Heart left ventricle (tissue), 16 donors: ENCODE measurements around the gene CAPN14. TPM values are rescaled to one million over a fixed set of nuclear protein-coding genes. Genes with fewer than 3 reads are reported as not detected.

Experiments
- ATAC-seq, 4 donors: fragments of 200-7000 bp; cut with Tn5 transposase; one replicate each; pipeline ENCODE4 v1.9.1; 2020 to 2022; ENCODE audit warnings: moderate library complexity in 4 of 4, mild to moderate bottlenecking in 3 of 4, moderate number of reproducible peaks in 1 of 4
- DNase-seq, 5 donors: peaks; one replicate each; pipeline ENCODE4 v3.0.0-alpha.2; 2020
- H3K27ac ChIP-seq, 12 donors: fragments of 200-600 bp; sonication (generic) in 4 of 12; one replicate each; pipeline versions ENCODE4 v1.5.0 to v1.8.0; 2016 to 2022; ENCODE audit warnings: mild to moderate bottlenecking in 2 of 12
- H3K27me3 ChIP-seq, 9 donors: fragments of 200-600 bp; sonication (generic) in 2 of 9; one replicate each; pipeline versions ENCODE4 v1.5.1 to v1.8.0; 2016 to 2022; ENCODE audit warnings: mild to moderate bottlenecking in 3 of 9
- H3K36me3 ChIP-seq, 9 donors: fragments of 200-600 bp; sonication (generic) in 2 of 9; one replicate each; pipeline versions ENCODE4 v1.5.0 to v1.8.0; 2018 to 2022; ENCODE audit warnings: mild to moderate bottlenecking in 2 of 9
- H3K4me1 ChIP-seq, 12 donors: fragments of 200-600 bp; sonication (generic) in 4 of 12; one replicate each; pipeline versions ENCODE4 v1.5.0 to v1.8.0; 2016 to 2022; ENCODE audit warnings: mild to moderate bottlenecking in 3 of 12
- H3K4me3 ChIP-seq, 12 donors: fragments of 200-600 bp; sonication (generic) in 4 of 12; one replicate each; pipeline versions ENCODE4 v1.5.0 to v1.8.0; 2017 to 2022; ENCODE audit warnings: mild to moderate bottlenecking in 9 of 12, moderate library complexity in 4 of 12
- H3K9me3 ChIP-seq, 12 donors: fragments of 200-600 bp; sonication (generic) in 4 of 12; one replicate each; pipeline versions ENCODE4 v1.5.0 to v1.8.0; 2016 to 2022; ENCODE audit warnings: mild to moderate bottlenecking in 1 of 12
- CTCF ChIP-seq, 12 donors: fragments of 200-600 bp; sonication (generic) in 4 of 12; IDR thresholded peaks; one replicate each; pipeline versions ENCODE4 v1.5.0 to v1.8.0; 2018 to 2022; ENCODE audit warnings: antibody characterized with exemption in 12 of 12, mild to moderate bottlenecking in 5 of 12
- POLR2A ChIP-seq, 2 donors: fragments of 450-650 bp; IDR thresholded peaks; one replicate each; pipeline ENCODE4 v1.6.1; 2017; ENCODE audit warnings: antibody characterized with exemption in 2 of 2, mild to moderate bottlenecking in 2 of 2, moderate library complexity in 2 of 2
- WGBS, 4 donors: extraction: QIAGEN DNeasy Blood & Tissue Kit in 2 of 4; methylation state at CpG; one replicate each; pipeline versions ENCODE4 v1.1.5 to v1.1.7; 2013 to 2018; 5-methylcytosine and 5-hydroxymethylcytosine counted together
- intact Hi-C, 10 donors: fragments of 100-400 bp; cut with DNase I; formaldehyde crosslinking; loops; one replicate each; pipeline versions ENCODE4 v1.11.1 to v1.14.2; 2022
- polyA plus RNA-seq, 2 donors: library from polyadenylated mRNA; stranded (reverse); fragments of 200-250 nt; gene quantifications; one replicate each; pipeline ENCODE4 v1.2.3, GENCODE V29; 2013
- total RNA-seq, 9 donors: library from RNA; depleted of rRNA in 2 of 9; stranded (reverse); fragments of >200 nt in 2 of 9; fragmentation: NEBNext Ultra II Directional in 3 of 9; extraction: Animal tissue kit (Norgen Biotek cat#: 25700) in 3 of 9; gene quantifications; one replicate each; pipeline versions ENCODE4 v1.1.0 to v1.2.4, GENCODE V29; 2016 to 2023
- donor health status: ischemic (EF 13 %, LVEDD 7.1; RV severe dilation, severe dysfunction).
- donor health status: healthy with polysubstance abuse.
- donor health status: DM: no; HTN: yes; CAD: no.
- donor health status: DM: no; HTN: no; CAD: no.
- donor health status: ischemic (EF 25% LVEDD 6.9; RV normal size, moderate dysfunction).
- donor health status: ischemic (EF 25% LVEDD 5.7; RV mildly dilated, moderate dysfunction).
- donor health status: healthy.
- donor health status: DM: yes; HTN: yes; CAD: no.
- donor health status: ischemic (EF 35%, LVEDD 5.7; RV mildly dilated, moderate dysfunction).
- donor health status: nonischemic (EF 11% LVEDD 7.7; RV severe dilation, severe dysfunction).
- donor health status: DM: yes; HTN: yes; CAD: no.
- donor health status: PGD.
- donor health status: ischemic (EF 29% LVEDD 5.4; RV normal size, mild dysfunction).
- donor health status: nonischemic (EF 23%, LVEDD 6.1; RV moderate dilation, normal function).

CAPN14 gene
- total and polyA plus RNA-seq, 11 donors, result 0.04 to 0.44 (median 0.17) TPM

- Histone ChIP-seq H3K9me3 (no peaks in the 10 kb centered on the region), H3K27me3 (no peaks in the 10 kb centered on the region), H3K36me3 (no peaks in the 10 kb centered on the region), H3K4me1 (peaks cover 0 to 56% (median 32%) of the 10 kb centered on the region in 12 donors), H3K4me3 (no peak overlapping the region), H3K27ac (peak overlapping the region in 3 of 12 donors; percentile 66 to 69 (median 67))
- ATAC-seq (no peak), DNase-seq (no peak)
- intact Hi-C loops, result loop anchor here in 7 of 10 donors (2.0 to 10.0 kb wide), 4 partner anchors 100 to 105 kb away; no protein-coding TSS in a partner anchor
- TF ChIP-seq CTCF (IDR thresholded peaks at IDR 0.05), result no peak
- no peak for TF ChIP-seq POLR2A (IDR thresholded peaks at IDR 0.05)
- WGBS, 4 donors, result 66 to 72% (median 70%) methylated on average over 4 of the region's 4 CpGs
Observed at GRCh38 chr2:31232586-31232985, 15.3 kb upstream of the CAPN14 start.

DNA sequence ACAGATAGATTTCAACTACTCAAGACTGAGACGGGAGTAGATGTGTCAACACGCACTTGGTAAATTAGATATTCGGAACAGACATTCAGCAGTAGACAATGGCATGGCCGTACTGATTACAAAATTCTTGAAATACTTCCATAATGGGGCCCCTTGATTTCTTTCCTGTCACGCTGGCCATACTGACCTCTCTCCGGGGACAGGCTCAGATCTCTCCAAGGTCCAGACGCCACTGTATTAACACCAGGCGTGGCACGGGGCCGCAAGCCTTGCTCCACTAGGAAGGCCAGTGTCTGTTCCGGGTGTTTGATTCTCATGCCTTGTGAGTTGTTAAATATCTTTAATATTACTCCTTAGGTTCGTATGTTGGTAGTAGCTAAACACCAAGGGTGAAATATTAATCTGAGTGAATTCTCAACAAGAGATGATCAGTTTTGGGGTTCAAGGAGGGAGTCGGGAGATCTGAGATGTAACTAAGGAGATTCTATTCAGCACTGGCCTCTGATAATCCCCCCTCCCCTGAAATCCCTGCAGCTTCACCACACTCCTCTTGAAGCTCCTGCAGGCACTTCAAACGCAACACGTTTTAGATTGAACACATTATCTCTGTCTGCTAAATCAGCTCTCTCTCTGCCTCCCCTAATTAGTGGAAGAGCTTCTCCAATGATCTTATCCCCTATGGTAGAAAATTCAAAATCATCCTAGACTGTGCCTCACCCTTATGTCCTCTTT is 14.4 kb upstream of the CAPN14 start:
- WGBS, 4 donors, result 31 to 46% (median 33%) methylated on average over 14 to 15 of the region's 15 CpGs
- Histone ChIP-seq H3K27me3 (no peaks in the 10 kb centered on the region), H3K9me3 (no peaks in the 10 kb centered on the region), H3K4me1 (peaks cover 0 to 57% (median 29%) of the 10 kb centered on the region in 12 donors), H3K4me3 (no peak overlapping the region), H3K27ac (peak overlapping the region in 4 of 12 donors; percentile 40 to 67 (median 58)), H3K36me3 (no peaks in the 10 kb centered on the region)
- peak in 3 of 5 donors; percentile 41 to 72 (median 71) for DNase-seq
- ATAC-seq, result peak in 1 of 4 donors; percentile 52
- intact Hi-C loops, result loop anchor here in 7 of 10 donors (2.0 to 10.0 kb wide), 4 partner anchors 101 to 106 kb away; no protein-coding TSS in a partner anchor
- TF ChIP-seq CTCF (IDR thresholded peaks at IDR 0.05) (no peak), POLR2A (IDR thresholded peaks at IDR 0.05) (no peak)

DNA sequence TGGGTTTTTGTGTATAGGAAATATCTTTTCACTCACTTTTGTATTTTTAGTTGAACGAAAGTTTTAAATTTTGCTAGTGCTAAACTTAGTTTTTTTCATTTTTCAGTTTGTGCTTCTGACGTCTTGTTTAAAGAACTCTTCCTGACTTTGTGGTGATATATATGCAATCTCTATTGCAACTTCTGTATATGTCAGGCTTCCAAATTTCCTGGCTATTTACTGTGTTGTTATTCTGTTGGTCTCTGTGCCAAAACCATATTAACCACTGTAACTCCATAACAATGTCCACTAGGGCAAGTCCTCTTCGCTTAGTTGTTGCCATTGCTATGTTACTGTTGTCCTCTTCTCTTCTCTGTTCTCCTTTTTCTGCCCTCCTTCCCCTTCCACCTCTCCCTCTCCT is 13.4 kb upstream of the CAPN14 start:
- no peak overlapping the region for H3K4me3 ChIP-seq
- intact Hi-C loops, result loop anchor here in 4 of 10 donors (5.0 to 10.0 kb wide), 3 partner anchors 102 to 107 kb away; no protein-coding TSS in a partner anchor
- H3K27ac ChIP-seq, result no peak overlapping the region
- 80 to 89% (median 87%) methylated on average over 3 of the region's 3 CpGs for WGBS, 4 donors
- no peaks in the 10 kb centered on the region for H3K36me3 ChIP-seq
- DNase-seq (no peak), ATAC-seq (no peak)
- no peaks in the 10 kb centered on the region for H3K27me3 ChIP-seq
- TF ChIP-seq POLR2A (IDR thresholded peaks at IDR 0.05) (no peak), CTCF (IDR thresholded peaks at IDR 0.05) (no peak)
- H3K4me1 ChIP-seq, result peaks cover 0 to 47% (median 22%) of the 10 kb centered on the region in 12 donors
- no peaks in the 10 kb centered on the region for H3K9me3 ChIP-seq

DNA sequence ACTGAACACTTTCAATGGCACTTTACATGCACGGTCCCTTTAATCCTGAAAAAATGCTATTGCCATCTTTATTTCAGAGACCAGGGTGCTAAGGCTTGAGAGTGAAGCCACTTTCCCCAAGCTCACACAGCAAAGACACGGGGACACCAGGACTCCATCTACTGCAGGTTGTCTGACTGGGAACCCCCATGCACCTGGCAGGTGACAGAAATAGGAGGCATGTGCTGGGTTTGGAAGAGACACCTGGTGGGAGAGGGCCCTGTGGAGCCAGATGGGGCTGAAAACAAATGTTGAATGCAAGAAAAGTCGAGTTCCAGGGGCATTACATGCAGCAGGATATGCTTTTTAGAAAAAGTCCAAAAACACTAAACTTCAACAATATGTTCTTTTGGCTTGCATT is 11.4 kb upstream of the CAPN14 start:
- no peak for DNase-seq
- no peak overlapping the region for H3K27ac ChIP-seq
- no peaks in the 10 kb centered on the region for H3K36me3 ChIP-seq
- TF ChIP-seq CTCF (IDR thresholded peaks at IDR 0.05) (no peak), POLR2A (IDR thresholded peaks at IDR 0.05) (no peak)
- no peak overlapping the region for H3K4me3 ChIP-seq
- ATAC-seq, result no peak
- peaks cover 0 to 30% (median 10%) of the 10 kb centered on the region in 12 donors for H3K4me1 ChIP-seq
- WGBS, 4 donors, result 85 to 89% (median 88%) methylated on average over 3 of the region's 3 CpGs
- no peaks in the 10 kb centered on the region for H3K27me3 ChIP-seq
- intact Hi-C loops, result no loop called here
- H3K9me3 ChIP-seq, result no peaks in the 10 kb centered on the region
